ENCODE data around the gene RUNX1.
"Not testable (repeated sequence)": the region's sequence is repeated elsewhere in the genome, so short reads cannot be mapped to it uniquely, and the experiment has no call there.

Gene RUNX1

DNA sequence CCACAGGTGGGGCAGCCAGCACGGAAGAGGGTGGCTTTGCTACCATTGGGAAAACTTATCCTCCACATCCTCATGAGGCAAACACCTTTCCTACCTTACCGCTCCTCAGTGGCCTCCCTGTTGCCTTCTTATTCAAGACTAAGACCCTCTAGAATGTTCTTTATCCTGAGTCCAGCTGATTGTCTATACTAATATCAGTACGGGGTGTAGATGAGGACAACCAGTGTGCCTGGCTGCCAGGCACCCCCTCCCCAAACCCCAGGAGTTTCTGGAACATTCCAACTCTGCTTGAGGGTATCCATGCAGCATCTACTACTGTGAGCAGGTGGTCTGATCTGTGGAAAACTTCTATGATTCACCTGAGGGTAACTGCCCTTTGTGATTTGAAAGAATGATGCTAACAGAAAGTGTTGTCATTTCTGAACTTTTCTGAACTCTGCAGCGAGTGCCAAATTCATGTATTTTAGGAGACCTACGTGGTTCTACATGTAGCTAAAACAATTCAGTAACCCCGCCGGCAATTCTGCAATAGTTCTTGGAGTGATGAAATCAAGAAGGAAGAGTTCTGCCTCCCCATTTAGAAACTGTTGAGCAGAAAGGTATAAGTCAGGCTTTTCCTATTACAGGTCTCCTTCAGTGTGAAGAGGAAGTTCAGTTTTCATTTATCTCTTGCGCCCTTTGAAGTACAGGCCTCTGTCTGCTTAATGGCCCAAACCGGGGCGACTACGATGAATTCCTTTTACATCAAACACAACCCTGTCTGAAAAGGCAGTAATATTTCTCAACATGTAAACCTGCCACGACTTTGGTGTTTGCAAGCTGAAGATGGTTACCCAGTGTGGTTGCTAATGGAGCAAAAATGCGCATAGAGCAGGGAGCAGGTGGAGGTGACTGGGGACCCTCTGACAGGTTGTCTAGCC is 80.4 kb downstream of the RUNX1 start:
- DNase-seq: peak; percentile 72

DNA sequence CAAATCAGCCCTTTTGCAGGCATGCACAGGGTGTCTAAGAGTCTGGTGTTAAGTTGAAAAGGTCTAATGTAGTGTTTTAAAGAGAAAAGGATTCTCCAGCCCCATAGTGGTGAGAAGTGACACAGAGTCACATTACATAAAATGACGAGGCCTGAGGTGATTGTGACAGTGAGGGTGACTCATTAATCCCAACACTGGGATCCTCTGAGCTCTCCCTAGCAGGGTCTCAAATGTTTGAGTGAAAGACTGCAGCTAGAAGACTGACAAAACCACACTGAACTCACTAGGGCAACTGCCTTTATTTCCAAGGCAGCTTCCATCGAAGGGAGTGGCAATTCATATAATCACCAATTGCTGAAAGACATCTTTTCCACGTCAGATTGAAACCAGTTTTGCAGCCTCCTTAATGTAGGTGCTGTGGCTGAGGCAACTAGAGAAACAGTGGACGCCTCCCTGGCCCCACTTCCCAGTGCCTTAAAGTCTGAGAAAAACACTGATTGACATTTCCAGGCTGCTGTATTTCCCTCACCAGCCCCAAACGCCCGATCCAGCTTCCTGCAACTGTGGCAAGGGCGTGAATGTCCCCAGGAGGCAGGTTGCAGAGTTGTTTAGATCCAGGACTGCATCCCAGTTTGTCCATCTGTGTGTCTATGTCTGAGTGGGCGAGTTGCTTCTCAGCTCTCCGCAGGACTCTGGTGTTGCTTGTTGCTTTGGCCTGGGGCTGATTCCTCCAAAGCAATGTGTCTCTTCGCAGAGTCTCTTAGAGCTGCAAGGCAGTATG is 81.4 kb downstream of the RUNX1 start:
- DNase-seq: peak; percentile 64

DNA sequence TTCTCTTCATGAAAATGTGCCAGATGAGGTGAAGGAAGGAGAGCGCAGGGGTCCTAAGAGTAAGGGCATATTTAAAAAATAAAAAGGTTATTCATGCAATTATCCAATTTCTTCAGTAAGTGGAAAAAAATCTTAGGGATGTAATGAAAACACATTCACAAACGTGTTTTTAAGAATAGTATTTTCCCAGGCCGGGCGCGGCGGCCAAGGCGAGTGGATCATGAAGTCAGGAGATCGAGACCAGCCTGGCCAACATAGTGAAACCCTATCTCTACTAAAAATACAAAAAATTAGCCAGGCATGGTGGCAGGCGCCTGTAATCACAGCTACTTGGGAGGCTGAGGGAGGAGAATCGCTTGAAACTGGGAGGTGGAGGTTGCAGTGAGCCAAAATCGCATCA is 82.2 kb downstream of the RUNX1 start:
- DNase-seq: not testable (repeated sequence)

DNA sequence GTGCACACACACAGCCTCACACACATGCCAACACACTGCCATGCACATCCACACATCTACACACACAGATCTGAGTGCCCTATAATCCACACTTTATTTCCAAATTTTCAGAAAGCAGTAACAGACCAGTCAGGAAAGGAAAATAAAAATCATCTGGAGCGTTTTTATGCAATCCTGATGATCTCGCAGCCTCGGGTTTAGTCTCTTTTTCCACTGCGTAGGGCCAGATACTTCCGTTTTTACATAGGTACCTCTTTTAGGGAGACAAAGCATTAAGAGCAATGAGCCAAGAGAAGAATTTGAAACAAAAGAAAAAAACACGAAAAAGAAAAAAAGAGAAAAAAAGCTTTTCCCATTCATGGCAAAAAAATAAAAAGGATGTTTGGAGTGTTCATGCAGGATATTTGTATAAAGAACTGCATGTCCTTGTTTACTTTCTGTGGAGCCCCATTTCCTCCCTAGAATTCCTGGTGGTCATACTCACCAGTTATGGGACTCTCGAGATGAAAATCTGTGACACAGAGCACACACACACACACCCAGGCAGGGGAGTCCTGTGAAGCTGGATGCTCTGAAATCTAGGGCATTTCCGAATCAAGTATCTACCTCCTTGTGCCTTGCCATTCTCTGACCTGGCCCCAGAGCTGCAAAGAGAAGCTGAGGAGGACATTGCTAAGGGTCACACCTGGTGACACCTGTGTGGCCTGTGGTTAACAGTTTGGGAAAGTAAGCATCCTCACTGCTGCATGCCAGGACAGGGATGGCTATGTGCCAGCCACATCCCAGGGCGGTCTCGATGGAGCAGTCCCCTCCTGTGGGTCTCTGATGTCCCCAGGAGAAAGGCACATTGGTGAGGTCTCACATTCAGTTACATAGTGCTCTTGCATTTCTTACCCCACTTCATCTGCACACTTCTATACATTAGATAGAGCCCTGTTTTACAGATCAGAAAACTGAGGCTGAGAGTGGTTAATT is 83.6 kb downstream of the RUNX1 start:
- no peak for DNase-seq

DNA sequence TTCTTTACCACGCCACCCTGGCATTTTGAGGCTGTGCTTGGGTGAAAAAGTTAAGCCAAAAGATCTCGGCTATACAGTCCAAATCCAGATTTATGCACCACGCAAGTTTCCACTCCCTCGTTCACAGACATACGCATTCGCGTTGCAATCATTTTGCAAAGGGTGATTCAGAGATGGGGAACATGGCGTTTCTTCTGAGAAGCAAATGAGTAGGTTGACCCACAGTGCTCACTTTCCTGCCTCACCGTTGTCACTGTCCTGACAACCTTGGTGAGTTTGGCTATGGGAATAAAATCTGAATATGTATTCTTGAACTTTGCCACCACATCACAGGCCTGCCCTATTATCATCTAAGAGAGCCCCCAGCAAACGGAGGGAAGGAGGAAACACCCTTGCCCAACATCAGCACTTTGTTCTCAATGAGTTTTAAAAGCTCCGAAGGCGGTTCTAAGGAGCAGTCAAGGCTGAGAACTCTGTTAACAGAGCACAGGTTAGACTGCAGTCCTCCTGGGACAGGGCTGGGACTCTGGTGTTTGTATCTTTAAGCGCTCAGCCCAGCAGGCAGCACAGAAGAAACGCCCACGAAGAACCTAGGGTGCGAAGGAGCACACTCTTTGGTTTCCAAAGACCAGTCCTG is 86.4 kb downstream of the RUNX1 start:
- peak; percentile 60 for DNase-seq

DNA sequence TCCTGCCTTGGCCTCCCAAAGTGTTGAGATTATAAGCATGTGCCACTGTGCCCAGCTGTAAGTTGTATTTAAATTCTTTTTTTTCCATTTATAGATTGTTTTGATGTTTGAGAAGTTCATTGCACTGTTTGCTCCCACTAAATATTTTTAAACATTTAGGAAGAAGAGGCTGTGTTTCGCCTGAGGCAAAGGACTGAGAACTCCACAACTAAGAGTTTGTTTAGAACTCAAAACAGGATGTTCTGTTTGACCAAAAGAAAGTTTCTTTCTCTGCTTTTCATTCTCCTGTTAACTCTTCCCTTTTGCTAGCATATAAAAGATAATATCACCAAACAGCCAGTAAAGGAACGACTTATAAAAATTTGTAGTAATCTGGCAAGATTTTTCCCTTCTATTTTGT is 87.0 kb downstream of the RUNX1 start:
- DNase-seq: no peak

DNA sequence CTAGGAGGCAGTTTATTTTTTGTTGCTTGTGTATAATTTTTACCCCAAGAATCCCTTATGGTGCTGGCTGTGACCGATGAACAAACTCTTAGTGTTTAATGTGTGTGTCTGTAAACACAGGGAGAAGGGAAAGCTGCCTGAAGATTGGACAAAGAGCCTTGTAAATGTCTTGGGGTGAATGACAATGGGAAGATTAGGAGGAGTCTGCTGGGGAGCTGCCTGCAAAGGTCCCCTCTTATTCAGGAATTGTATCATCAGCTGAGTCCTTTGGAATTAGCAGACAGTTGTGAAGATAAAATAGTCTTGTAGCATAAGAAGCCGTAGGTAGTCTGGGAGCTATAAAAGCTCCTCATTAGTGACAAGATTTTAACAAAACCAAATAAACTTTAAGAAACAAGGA is 88.4 kb downstream of the RUNX1 start:
- no peak for DNase-seq

DNA sequence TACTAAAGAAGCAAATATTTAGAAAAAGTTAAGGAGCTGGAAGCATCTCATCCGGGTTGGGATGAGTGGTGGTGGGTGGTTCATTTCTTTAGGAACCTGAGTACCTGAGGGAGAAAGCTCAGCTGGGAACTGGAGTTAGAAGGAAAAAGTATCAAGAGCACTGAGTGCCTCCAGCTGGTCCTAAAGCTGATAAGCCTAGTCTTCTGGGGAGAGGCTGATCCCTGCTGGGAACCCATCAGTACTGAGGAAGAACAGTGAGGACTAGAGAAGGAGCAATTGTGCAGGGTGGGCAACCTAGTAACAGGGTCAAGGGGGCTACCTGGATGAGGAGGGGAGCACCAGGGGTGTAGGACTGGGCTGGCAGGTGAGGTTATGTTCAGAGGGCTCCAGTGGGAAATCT is 89.5 kb downstream of the RUNX1 start:
- DNase-seq: no peak

DNA sequence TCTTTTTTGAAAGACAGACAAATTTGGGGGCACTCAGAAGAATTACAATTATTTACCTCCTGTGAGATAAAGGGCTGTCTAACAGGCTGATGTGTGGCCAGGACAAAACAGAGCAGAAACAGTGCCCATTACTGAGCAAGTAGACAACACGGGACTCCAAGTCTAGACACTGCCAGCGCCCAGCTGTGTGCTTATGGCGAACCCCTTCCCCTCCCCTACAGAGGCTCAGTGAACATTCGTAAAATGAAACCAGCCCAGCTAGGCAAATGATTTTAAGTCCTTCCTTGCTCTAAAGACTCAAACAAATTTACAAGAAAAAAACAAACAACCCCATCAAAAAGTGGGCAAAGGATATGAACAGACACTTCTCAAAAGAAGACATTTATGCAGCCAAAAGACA is 91.1 kb downstream of the RUNX1 start:
- DNase-seq: no peak

DNA sequence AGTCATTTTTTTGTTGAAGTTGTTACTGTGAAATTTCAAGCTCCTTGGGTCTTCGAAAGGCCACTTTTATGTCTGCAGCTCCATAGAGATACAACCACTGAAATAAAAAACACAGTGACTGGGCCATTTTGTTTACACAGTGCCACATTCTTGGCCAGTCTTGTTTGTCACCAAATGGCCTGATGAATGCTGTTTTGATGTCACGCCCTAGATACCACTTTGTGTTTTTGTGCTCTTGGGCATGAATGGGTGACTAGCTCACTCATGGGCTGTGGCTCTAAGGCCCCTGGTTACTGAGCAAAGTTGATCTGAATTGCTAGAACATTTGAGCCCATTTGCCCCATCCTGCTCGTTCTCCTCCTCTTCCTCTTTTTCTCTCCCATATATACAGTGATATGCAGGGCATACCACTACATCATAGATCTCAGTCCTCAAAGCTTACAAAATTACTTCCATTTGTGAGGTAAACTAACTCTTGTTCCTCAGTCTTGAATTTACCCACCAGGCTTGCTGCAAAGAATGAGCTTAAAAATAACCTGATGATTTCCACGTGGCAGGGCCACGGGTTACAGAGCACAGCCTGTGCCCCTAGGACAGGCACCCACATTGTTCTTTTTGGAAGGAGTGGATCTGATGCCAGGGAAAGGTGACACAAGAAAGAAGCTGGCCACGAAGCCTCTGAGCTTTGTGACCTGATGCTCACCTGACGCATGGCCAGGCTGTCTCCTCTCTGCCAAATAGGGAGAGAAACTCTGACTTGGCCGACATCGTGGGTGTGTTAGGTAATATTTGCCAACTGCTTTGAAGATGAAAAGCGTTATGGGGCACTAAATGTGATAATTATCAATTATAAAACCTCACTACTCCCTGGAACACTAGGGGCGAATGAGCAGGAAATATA is 92.4 kb downstream of the RUNX1 start:
- no peak for DNase-seq

DNA sequence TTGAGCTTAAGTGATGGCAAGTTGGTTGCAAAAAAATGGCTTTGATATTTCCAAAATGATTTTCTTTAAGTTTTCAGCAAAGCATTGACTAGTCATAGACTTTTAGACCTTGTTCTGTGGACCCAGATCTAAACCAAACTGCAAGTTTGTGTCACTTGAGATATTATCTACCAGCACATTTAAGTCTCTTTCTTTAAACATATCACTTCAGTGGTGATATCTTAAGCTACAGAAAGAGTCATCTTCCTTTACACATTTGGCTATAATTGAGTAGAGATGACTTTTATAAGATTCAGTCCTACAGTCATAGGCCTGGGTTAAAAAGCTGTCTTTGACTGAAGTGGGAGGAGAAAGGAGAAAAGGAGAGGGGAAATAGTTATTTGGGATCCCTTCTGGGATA is 95.2 kb downstream of the RUNX1 start:
- DNase-seq: no peak

DNA sequence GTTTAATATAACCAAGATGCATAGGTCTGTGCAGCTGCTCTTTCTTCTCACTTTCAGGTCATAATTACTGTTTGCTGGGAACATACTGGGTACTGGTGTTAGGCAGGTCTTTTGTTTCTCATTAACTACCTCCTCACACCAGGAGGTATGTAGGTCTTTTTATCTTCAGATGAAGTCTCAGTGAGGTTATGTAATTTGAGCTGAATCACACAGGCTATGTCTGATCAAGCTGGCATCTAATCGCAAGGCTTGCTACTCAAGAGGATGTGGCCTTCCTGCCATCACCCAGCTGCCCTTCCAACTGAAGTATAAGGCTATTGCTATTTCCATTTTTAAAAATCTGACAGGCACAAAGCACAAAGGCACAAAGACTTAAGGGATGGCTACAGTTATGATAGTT is 96.4 kb downstream of the RUNX1 start:
- DNase-seq: no peak

DNA sequence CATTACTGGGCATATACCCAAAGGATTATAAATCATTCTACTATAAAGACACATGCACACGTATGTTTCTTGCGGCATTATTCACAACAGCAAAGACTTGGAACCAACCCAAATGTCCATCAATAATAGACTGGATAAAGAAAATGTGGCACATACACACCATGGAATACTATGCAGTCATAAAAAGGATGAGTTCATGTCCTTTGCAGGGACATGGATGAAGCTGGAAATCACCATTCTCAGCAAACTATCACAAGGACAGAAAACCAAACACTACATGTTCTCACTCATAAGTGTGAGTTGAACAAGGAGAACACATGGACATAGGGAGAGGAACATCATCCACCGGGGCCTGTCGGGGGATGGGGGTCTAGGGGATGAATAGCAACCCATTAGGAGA is 97.2 kb downstream of the RUNX1 start:
- DNase-seq: not testable (repeated sequence)

DNA sequence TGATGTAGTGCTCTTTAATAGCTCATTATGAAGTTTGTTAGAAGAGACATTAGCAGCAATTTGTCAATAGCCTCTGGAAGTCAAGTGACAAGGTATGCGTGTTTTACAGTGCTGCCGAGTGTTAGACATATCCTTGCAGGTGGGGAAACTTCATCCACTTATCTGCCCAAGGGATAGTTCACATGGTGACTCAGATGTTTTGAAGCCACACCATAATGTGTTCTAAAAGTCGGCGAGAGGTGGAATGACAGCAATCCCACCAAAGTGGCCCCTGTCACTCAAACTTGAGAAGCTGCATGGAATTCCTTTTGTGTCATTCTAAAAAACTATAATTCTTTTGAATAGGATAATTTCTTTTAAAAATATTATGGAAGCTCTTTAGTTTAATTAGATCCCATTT is 98.1 kb downstream of the RUNX1 start:
- no peak for DNase-seq

DNA sequence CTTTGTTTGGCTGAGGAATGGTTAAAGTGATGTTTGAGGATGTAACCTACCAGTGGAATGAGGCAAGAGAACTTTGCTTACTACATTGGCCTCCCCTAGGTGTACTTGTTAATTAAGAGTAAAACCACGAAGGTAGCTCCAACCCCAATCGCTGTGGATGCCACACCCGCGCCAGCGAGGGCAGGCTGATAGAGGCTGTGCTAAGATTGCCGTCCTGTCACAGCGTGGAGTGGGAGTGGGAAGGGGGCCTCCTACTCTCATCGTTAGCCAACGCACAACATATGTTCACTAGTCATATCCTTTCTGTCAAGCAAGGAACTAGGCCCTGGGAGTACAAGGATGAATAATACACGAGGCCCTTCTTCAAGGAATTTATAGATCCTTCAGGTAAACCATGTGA is 99.6 kb downstream of the RUNX1 start:
- peak; percentile 43 for DNase-seq

DNA sequence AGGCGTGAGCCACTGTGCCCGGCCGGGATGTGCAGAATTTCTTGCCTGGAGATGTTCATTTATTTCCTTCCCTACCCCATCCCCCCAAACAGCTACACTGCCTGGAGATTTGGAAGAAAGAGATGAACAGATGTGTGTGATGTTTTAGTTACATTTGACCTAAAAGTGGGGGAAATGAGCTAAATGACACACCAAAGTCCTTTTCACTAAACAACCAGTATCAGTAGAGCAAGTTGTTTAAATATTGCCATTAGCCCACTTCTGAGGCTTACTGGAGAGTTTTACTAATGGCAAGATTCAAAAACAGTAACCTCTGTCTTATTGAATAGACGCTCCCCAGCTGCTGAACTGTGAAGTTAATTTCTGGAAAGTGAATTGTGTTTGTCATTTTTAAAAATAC is 100.1 kb downstream of the RUNX1 start:
- DNase-seq: no peak

DNA sequence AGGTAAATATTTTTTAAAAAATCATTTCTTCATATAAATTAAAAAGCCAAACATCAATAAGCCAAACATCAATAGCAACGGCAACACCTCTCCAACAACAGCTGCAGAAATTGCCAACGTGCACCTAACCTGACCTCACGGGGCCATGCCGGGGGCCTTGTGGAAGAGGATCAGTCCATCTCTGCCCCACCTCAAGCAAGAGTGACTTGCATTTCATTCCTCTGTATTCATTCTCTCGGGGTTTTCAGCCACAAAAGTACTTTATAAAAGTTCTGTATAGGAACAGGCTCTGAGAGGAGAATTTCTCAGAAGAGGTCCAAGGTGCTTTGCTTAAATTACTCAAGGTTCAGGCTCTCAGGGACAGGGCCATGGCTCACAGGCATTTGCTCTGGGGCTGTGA is 100.9 kb downstream of the RUNX1 start:
- DNase-seq: no peak

DNA sequence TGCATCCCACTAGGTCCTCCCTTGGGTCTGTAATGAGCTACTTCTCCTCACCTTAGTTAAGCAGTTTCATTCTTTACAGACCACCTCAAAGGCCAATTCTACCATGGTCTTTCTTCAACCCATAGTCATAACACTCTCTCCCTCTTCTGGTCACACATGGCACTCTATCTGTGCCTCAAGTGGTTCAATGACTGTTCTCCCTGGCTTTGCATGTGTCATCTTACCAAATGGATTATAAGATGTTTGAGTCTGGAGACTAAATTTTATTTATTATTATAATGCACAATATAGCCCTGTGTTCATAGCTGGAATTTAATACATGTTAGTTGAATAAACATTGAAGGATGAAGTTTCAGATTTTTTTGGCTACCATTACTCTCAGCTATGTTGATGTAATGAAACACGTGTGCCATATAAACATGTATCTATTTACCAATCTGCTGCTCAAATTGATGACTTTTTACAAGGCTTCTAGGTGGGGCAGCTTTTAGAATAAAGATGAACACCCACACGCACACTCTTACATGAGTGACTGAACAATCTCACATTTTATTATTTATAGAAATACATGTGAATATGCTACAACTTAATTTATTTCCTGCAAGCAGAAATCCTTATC is 102.1 kb downstream of the RUNX1 start:
- no peak for DNase-seq

DNA sequence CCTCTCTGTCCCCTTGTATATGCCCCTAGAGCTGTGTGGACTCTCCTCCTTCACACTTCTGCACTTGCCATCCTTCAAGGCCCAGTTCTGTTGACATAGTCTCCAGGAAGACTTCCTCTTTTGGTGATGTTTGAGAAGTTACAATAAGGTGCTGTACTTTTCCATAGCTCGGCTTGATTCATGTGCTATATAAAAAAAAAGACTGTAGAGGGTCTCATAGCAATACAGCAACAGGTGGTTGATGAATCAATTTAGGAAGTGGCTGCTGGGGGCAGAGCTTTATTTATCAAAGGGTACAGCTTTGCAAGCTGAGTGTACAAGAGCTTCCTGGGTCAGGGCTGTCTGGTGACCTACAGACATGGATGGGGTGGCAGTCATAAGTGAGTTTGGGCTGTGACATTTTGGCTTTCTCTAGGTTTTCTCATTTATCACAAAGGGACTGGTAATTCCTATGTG is 102.7 kb downstream of the RUNX1 start:
- peak; percentile 48 for DNase-seq

DNA sequence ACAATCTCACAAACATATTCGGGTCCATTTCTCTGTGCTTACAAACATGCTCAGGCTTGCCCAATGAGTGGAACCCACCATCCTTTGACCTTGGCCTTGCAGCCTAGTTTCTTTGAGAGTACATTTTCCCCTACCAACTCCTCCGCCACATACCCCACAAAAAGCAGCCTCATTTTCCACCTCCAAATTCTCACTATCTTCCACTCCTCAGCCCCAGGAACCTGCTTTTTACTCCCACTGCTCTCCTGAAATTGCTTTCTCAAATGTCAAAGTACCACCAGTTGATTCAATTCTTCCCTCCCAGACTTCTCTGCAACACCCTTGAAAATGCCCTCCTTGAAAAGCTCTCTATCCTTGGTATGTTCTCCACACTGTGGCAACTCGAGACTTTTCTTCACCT is 103.8 kb downstream of the RUNX1 start:
- DNase-seq: no peak
